Stimulated activated naive CD8-positive, alpha-beta T cell treated with anti-CD3 and anti-CD28 coated beads, Interleukin-15, Interleukin-2, amounts not matched to agents 100 ng/mL and 50 ng/mL, for 24 hours (primary cell): ENCODE data around the gene DSCAML1.

Source experiments
- H3K27ac Mint-ChIP-seq: one replicate; pipeline ENCODE4 v1.8.0; 2021; ENCODE audit warnings: mild to moderate bottlenecking, mixed read lengths
- H3K27me3 Mint-ChIP-seq: one replicate; pipeline ENCODE4 v1.8.0; 2021; ENCODE audit warnings: mixed read lengths
- H3K36me3 Mint-ChIP-seq: one replicate; pipeline ENCODE4 v1.8.0; 2021; ENCODE audit warnings: low read depth, mixed read lengths
- H3K4me1 Mint-ChIP-seq: one replicate; pipeline ENCODE4 v1.8.0; 2021; ENCODE audit warnings: low read depth, mixed read lengths
- H3K4me3 Mint-ChIP-seq: one replicate; pipeline ENCODE4 v1.8.0; 2021; ENCODE audit warnings: mild to moderate bottlenecking, mixed read lengths
- H3K9me3 Mint-ChIP-seq: one replicate; pipeline ENCODE4 v1.8.0; 2021; ENCODE audit warnings: mixed read lengths

The DSCAML1 gene

GRCh38 chr11:117438371-117439000 is 358.5 kb downstream of the DSCAML1 start:
- no peaks in the 10 kb centered on the region for H3K9me3 Mint-ChIP-seq
- peaks cover 13% of the 10 kb centered on the region for H3K27me3 Mint-ChIP-seq
- no peaks in the 10 kb centered on the region for H3K36me3 Mint-ChIP-seq
- H3K4me1 Mint-ChIP-seq: no peaks in the 10 kb centered on the region
- no peak overlapping the region for H3K4me3 Mint-ChIP-seq
- no peak overlapping the region for H3K27ac Mint-ChIP-seq

- peaks cover 13% of the 10 kb centered on the region for H3K27me3 Mint-ChIP-seq
- H3K9me3 Mint-ChIP-seq: no peaks in the 10 kb centered on the region
- H3K27ac Mint-ChIP-seq: no peak overlapping the region
- H3K36me3 Mint-ChIP-seq: no peaks in the 10 kb centered on the region
- H3K4me1 Mint-ChIP-seq: no peaks in the 10 kb centered on the region
- H3K4me3 Mint-ChIP-seq: no peak overlapping the region
These were observed 359.3 kb downstream of the DSCAML1 start for GRCh38 chr11:117437791-117438130.

DNA sequence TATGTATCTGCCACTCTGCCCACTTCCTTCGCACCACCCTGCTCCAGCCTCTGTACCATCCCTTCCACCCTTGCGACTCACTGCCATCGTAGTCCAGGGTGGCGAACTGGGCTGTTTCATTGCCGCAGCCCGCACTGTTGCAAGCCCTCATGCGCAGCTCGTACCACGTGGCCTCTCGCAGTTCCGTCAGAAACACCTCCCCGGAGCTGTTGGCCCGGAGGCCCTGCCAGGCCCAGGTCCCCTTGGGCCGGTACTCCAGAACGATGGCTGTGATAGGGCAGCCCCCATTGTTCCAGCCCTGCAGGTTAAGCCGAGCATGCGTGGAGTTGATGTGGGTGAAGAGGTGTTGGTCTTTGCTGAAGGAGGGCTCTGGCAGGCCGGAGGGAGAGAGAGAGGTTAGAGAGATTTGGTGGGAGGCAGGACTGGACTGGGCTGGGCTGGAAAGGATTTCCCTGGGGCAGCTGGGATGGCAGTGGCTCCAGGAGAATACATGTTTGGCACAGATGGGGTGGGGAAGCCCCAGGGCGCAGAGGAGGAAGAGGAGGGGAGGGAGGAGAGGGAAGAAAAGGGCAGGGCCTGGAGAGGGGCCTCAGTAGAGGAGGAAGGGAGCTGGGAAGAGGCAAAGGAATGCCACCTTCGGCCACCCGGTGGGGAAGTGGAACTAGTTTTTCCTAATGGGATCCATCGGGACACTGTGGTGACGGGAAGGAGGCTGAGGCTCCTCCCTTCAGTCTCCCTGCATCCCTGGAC is 359.8 kb downstream of the DSCAML1 start:
- no peak overlapping the region for H3K27ac Mint-ChIP-seq
- H3K4me3 Mint-ChIP-seq: no peak overlapping the region
- H3K27me3 Mint-ChIP-seq: peaks cover 10% of the 10 kb centered on the region
- H3K36me3 Mint-ChIP-seq: no peaks in the 10 kb centered on the region
- H3K4me1 Mint-ChIP-seq: no peaks in the 10 kb centered on the region
- H3K9me3 Mint-ChIP-seq: no peaks in the 10 kb centered on the region

GRCh38 chr11:117435326-117435725 is 361.7 kb downstream of the DSCAML1 start:
- Mint-ChIP-seq H3K9me3 (no peaks in the 10 kb centered on the region), H3K27me3 (peaks cover 8% of the 10 kb centered on the region), H3K4me1 (no peaks in the 10 kb centered on the region)

DNA sequence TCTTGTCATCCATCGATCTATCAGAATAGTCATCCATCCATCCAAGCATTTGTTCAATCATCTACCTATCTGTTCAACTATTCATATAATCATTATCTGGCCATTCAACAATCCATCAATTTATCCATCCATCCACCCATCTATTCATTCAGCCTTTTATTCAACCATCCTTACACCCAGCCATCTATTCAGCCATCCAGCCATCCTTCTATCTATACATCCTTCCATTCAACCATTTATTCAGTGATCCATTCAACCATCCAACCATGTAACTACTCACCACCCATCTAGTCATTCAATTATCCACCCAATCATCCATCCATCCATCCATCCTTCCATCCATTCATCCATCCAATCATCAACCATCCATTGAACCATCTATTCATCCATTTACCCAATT is 362.5 kb downstream of the DSCAML1 start:
- Mint-ChIP-seq H3K27me3 (peaks cover 8% of the 10 kb centered on the region), H3K36me3 (no peaks in the 10 kb centered on the region), H3K27ac (no peak overlapping the region), H3K4me3 (no peak overlapping the region), H3K9me3 (no peaks in the 10 kb centered on the region), H3K4me1 (no peaks in the 10 kb centered on the region)

More at GRCh38 chr11:117435326-117435725, 361.7 kb downstream of the DSCAML1 start:
- no peak overlapping the region for H3K4me3 Mint-ChIP-seq
- no peaks in the 10 kb centered on the region for H3K36me3 Mint-ChIP-seq
- H3K27ac Mint-ChIP-seq: no peak overlapping the region

DNA sequence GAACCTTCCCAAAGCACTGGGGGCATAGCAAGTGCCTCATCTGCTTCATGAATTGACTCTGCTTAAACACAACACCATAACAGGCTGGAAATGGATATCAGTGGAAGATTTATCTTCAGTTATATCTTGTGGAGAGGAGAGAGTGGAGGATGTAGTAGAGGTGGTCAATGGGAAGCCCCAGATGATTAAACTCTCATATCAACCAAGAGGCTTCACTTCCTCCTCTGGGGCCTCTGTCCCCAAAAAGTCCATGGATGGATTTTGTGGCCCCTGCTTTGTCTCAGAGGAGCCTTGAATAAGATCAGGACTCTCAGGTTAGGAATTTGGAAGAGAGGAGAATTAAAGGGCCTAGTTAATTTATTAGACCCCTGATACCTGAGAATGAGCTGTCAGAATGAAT is 363.3 kb downstream of the DSCAML1 start:
- Mint-ChIP-seq H3K36me3 (no peaks in the 10 kb centered on the region), H3K27me3 (peaks cover 8% of the 10 kb centered on the region), H3K9me3 (no peaks in the 10 kb centered on the region), H3K4me1 (no peaks in the 10 kb centered on the region), H3K4me3 (no peak overlapping the region), H3K27ac (no peak overlapping the region)

DNA sequence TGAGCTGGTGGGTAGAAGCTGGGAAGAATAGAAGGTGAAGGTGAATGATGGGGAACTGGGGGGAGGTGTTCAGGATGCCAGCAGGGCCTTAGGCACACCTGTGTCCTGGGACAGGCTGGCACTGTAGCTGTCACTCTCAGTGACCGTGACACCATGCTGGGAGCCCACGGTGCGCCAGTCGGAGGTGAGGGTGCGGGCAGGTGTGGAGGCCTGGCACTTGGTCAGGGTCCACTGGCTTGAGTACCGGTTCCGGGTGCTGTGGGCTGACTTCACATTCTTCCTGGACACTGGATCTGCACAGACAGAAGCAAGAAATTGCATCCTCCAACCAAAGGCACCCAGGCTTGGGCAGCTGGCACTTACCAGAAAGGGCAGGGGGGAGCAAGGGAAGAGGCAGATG is 365.6 kb downstream of the DSCAML1 start:
- no peak overlapping the region for H3K4me3 Mint-ChIP-seq
- no peaks in the 10 kb centered on the region for H3K9me3 Mint-ChIP-seq
- H3K27ac Mint-ChIP-seq: no peak overlapping the region
- no peaks in the 10 kb centered on the region for H3K4me1 Mint-ChIP-seq
- H3K36me3 Mint-ChIP-seq: no peaks in the 10 kb centered on the region
- peaks cover 3% of the 10 kb centered on the region for H3K27me3 Mint-ChIP-seq

DNA sequence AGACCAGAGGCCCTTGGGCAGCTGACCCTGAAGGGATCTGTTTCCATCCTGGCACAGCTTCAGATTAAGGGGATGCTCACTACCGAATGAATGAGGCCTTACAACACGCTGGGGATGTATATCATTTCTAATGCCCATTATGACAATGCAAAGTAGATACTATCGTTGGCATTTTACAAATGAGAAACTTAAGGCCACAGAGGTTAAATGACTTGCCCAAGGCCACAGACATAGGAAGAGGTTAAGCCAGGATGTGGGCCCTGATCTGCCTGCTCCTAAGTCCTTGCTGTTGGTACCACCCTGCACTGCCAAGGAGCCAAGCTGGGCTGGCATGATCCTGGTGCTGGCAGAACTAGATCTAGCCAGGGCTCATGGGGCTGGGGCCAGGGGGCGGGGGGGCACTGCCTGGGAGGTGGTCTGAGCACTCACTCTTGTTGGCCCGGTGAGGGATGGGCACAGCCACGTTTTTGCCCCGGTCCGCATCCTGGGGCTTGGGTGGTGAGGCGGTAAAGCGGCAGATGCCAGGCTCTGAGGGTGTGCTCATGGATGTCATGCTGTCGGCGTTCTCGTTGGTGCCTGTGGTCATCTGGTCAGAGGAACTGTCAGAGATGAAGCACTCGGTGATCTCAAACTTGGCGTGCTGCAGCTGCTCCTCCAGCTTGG is 366.6 kb downstream of the DSCAML1 start:
- Mint-ChIP-seq H3K9me3 (no peaks in the 10 kb centered on the region), H3K27ac (no peak overlapping the region), H3K4me1 (no peaks in the 10 kb centered on the region), H3K4me3 (no peak overlapping the region), H3K36me3 (no peaks in the 10 kb centered on the region), H3K27me3 (peaks cover 5% of the 10 kb centered on the region)

- no peaks in the 10 kb centered on the region for H3K9me3 Mint-ChIP-seq
- H3K36me3 Mint-ChIP-seq: no peaks in the 10 kb centered on the region
- peaks cover 8% of the 10 kb centered on the region for H3K27me3 Mint-ChIP-seq
- no peaks in the 10 kb centered on the region for H3K4me1 Mint-ChIP-seq
- no peak overlapping the region for H3K4me3 Mint-ChIP-seq
- H3K27ac Mint-ChIP-seq: no peak overlapping the region
These were observed 368.2 kb downstream of the DSCAML1 start for GRCh38 chr11:117428856-117429229.

DNA sequence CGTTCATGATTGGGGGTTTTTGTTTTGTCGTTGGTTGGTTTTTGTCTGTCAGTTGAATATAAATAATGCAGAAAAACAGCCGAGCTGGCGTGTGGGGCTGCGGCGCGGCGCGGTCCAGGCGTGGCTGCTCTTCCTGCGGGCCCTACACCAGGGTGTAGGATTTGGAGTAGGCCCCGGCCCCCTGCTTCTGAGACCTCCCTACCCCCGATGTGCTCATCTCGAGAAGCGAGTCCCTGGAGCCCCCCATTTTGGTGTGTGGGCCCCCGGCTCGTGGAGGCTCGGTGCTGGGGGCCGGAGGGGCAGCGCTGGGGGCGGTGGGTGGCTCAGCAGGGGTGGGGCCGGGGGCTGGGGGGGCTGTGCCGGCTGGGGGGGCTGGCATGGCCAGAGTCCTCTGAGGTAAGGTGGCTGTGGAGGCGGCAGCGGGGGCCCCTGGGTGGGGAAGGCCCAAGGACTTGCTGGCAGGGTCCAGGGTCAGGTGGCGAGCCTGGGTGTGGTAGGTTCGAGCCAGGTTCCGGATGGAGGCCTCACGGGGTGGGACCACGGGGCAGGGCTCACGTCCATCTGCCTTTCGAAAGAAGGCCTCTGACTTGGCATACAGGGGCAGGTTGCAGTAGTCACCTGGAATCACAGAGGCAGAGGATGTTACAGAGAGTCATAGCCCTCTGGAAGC is 368.7 kb downstream of the DSCAML1 start:
- Mint-ChIP-seq H3K4me1 (no peaks in the 10 kb centered on the region), H3K4me3 (no peak overlapping the region), H3K36me3 (no peaks in the 10 kb centered on the region), H3K27me3 (peaks cover 11% of the 10 kb centered on the region), H3K27ac (no peak overlapping the region), H3K9me3 (no peaks in the 10 kb centered on the region)

- Mint-ChIP-seq H3K27me3 (peaks cover 14% of the 10 kb centered on the region), H3K4me3 (no peak overlapping the region), H3K27ac (no peak overlapping the region), H3K36me3 (no peaks in the 10 kb centered on the region), H3K9me3 (no peaks in the 10 kb centered on the region), H3K4me1 (no peaks in the 10 kb centered on the region)
These were observed 369.6 kb downstream of the DSCAML1 start for GRCh38 chr11:117427356-117427874.

DNA sequence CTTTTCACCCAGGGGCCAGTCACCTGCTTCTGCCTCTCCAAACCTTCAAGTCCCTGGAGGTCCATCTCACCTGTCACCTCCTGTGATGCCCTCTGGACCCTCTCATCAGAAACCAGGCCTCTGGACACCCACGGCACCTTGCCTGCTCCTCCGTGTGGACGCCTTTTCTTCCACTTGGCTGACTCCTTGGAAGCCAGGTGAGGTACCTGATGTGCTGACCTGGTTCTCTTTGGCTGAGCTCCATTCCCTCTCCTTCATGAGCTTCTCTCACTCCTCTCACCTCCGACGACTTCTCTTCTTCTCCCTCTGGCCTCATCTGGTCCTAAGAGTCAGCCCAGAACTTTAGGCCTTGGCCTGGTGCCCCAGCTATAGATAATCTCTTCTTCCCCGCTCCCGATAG is 370.1 kb downstream of the DSCAML1 start:
- Mint-ChIP-seq H3K4me1 (no peaks in the 10 kb centered on the region), H3K27me3 (peaks cover 14% of the 10 kb centered on the region), H3K27ac (no peak overlapping the region), H3K36me3 (no peaks in the 10 kb centered on the region), H3K4me3 (no peak overlapping the region), H3K9me3 (no peaks in the 10 kb centered on the region)

DNA sequence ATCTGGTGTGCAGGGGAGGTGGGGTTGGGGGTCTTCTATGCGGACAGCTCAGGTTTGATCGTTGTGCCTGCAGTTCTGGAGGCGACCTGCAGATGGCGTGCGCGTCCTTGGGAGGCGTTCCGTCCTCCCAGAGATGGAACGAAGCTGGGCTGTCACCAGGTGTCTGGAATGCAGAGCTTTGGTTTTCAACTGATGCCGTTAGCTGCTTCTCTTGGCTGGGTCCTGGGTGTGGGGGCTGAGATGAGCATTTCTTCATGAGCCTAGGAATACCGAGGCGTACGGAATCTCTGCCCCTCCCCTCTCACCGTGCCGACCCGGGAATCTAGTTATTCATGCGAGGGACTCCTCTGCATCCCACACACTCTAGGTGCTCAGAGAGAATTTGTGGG is 370.7 kb downstream of the DSCAML1 start:
- peaks cover 14% of the 10 kb centered on the region for H3K27me3 Mint-ChIP-seq
- H3K4me1 Mint-ChIP-seq: no peaks in the 10 kb centered on the region

DNA sequence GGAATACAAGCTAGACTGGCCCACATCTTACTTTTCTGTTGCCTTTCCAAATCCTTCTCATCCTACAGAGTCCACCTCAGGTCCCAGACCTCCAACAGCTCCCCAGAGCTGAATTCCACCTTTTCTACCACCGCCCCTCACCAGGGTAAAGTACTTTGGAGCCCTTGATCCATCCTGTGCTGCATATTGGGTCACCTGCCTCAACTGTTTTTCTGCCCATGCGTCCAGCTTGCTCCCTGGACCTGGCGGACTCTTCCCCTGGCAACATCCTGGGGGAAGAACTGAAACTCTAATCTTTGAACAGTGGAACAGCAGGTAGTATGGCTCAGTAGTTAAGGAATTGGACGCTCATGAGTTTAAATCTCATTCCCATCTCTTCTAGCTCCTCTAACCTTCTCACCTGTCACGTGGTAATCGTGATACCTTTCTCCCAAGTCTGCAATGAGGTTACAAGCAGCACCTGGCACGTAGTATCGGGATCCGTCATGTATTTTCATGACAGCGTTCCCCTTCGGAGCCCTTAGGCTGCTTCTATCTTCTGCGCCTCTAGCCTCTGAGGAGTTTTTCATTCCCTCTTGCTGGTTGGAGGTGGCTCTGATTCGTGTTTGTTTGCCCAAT is 371.2 kb downstream of the DSCAML1 start:
- Mint-ChIP-seq H3K9me3 (no peaks in the 10 kb centered on the region), H3K4me1 (no peaks in the 10 kb centered on the region), H3K27ac (no peak overlapping the region), H3K36me3 (no peaks in the 10 kb centered on the region), H3K4me3 (no peak overlapping the region), H3K27me3 (peaks cover 14% of the 10 kb centered on the region)

More for the DNA sequence above, 370.7 kb downstream of the DSCAML1 start:
- no peak overlapping the region for H3K4me3 Mint-ChIP-seq
- no peaks in the 10 kb centered on the region for H3K36me3 Mint-ChIP-seq
- no peak overlapping the region for H3K27ac Mint-ChIP-seq
- H3K9me3 Mint-ChIP-seq: no peaks in the 10 kb centered on the region
